SK-N-SH treated with all-trans-retinoic acid at 6 μM for 48 hours (cell line): ENCODE results near the gene SLX9.

ENCODE experiments used
- ATAC-seq: fragments of 200-7000 bp; cut with Tn5 transposase; 3 replicates; pipeline ENCODE4 v1.9.1; 2020; ENCODE audit warnings: mild to moderate bottlenecking, moderate library complexity
- ARNTL ChIP-seq: fragments of 450-650 bp; formaldehyde crosslinking; IDR thresholded peaks from 2 replicates; pipeline ENCODE4 v1.5.0; 2020; ENCODE audit warnings: low read depth, mild to moderate bottlenecking, moderate library complexity, borderline replicate concordance
- BACH2 ChIP-seq: fragments of 250-450 bp; sonication (Bioruptor Pico); IDR thresholded peaks from 2 replicates; pipeline ENCODE4 v1.9.0; 2021; ENCODE audit warnings: mild to moderate bottlenecking, borderline replicate concordance
- CREB5 ChIP-seq: fragments of 250-450 bp; sonication (Bioruptor Pico); IDR thresholded peaks from 2 replicates; pipeline ENCODE4 v1.5.1; 2020; ENCODE audit warnings: low read depth, mild to moderate bottlenecking, moderate library complexity
- CSDC2 ChIP-seq: fragments of 250-450 bp; sonication (Bioruptor Pico); IDR thresholded peaks from 2 replicates; pipeline ENCODE4 v1.5.0; 2020; ENCODE audit warnings: mild to moderate bottlenecking, moderate library complexity
- CSRNP3 ChIP-seq: fragments of 250-450 bp; sonication (Bioruptor Pico); IDR thresholded peaks from 2 replicates; pipeline ENCODE4 v1.5.1; 2021; ENCODE audit warnings: mild to moderate bottlenecking, moderate library complexity
- ESRRG ChIP-seq: fragments of 250-450 bp; sonication (Bioruptor Pico); IDR thresholded peaks from 2 replicates; pipeline ENCODE4 v1.6.1; 2021; ENCODE audit warnings: mild to moderate bottlenecking
- GLIS3 ChIP-seq: fragments of 250-450 bp; sonication (Bioruptor Pico); IDR thresholded peaks from 2 replicates; pipeline ENCODE4 v1.5.0; 2020; ENCODE audit warnings: mild to moderate bottlenecking, moderate library complexity
- ISL1 ChIP-seq: fragments of 250-450 bp; sonication (Bioruptor Pico); IDR thresholded peaks from 2 replicates; pipeline ENCODE4 v2.1.2; 2022; ENCODE audit warnings: mild to moderate bottlenecking, moderate library complexity
- OSR1 ChIP-seq: fragments of 250-450 bp; sonication (Bioruptor Pico); IDR thresholded peaks from 2 replicates; pipeline ENCODE4 v1.8.0; 2022; ENCODE audit warnings: moderate library complexity, mild to moderate bottlenecking, inconsistent platforms
- POU6F1 ChIP-seq: fragments of 250-450 bp; sonication (Bioruptor Pico); IDR thresholded peaks from 2 replicates; pipeline ENCODE4 v1.8.0; 2021; ENCODE audit warnings: low read depth, mild to moderate bottlenecking, moderate library complexity, borderline replicate concordance
- PPARA ChIP-seq: fragments of 250-450 bp; sonication (Bioruptor Pico); IDR thresholded peaks from 2 replicates; pipeline ENCODE4 v1.5.0; 2020; ENCODE audit warnings: mild to moderate bottlenecking, borderline replicate concordance
- SNAI2 ChIP-seq: fragments of 250-450 bp; sonication (Bioruptor Pico); IDR thresholded peaks from 2 replicates; pipeline ENCODE4 v1.5.0; 2020; ENCODE audit warnings: mild to moderate bottlenecking, moderate library complexity
- TCF4 ChIP-seq: fragments of 250-450 bp; sonication (Bioruptor Pico); IDR thresholded peaks from 2 replicates; pipeline ENCODE4 v1.8.0; 2021; ENCODE audit warnings: mild to moderate bottlenecking, moderate library complexity, borderline replicate concordance
- TOX ChIP-seq: fragments of 250-450 bp; sonication (Bioruptor Pico); IDR thresholded peaks from 2 replicates; pipeline ENCODE4 v1.8.0; 2021; ENCODE audit warnings: mild to moderate bottlenecking, moderate library complexity, borderline replicate concordance
- TSHZ2 ChIP-seq: fragments of 250-450 bp; sonication (Bioruptor Pico); IDR thresholded peaks from 2 replicates; pipeline ENCODE4 v1.5.0; 2020; ENCODE audit warnings: mild to moderate bottlenecking, moderate library complexity
- ZC3H10 ChIP-seq: fragments of 250-450 bp; sonication (Bioruptor Pico); IDR thresholded peaks from 2 replicates; pipeline ENCODE4 v1.5.1; 2021; ENCODE audit warnings: mild to moderate bottlenecking, moderate library complexity
- ZFP3 ChIP-seq: fragments of 250-450 bp; sonication (Bioruptor Pico); IDR thresholded peaks from 2 replicates; pipeline ENCODE4 v1.5.0; 2020; ENCODE audit warnings: mild to moderate bottlenecking, moderate library complexity
- ZFP30 ChIP-seq: fragments of 450-650 bp; formaldehyde crosslinking; IDR thresholded peaks from 2 replicates; pipeline ENCODE4 v1.5.0; 2022; ENCODE audit warnings: mild to moderate bottlenecking, moderate library complexity
- ZNF565 ChIP-seq: fragments of 450-650 bp; formaldehyde crosslinking; conservative IDR thresholded peaks from 2 replicates; pipeline ENCODE4 v1.5.0; 2020; ENCODE audit warnings: low read depth, mild to moderate bottlenecking, moderate library complexity
- ZNF70 ChIP-seq: fragments of 450-650 bp; formaldehyde crosslinking; IDR thresholded peaks from 2 replicates; pipeline ENCODE4 v1.5.0; 2020; ENCODE audit warnings: mild to moderate bottlenecking, moderate library complexity
- ZNF8 ChIP-seq: fragments of 450-650 bp; formaldehyde crosslinking; IDR thresholded peaks from 2 replicates; pipeline ENCODE4 v1.5.0; 2020; ENCODE audit warnings: mild to moderate bottlenecking, moderate library complexity

Gene SLX9

GRCh38 chr21:44944596-44944995 is 4.8 kb downstream of the SLX9 start:
- ATAC-seq, result no peak
- no peak for TF ChIP-seq CSDC2 (CRISPR knock-in tag)
- no peak for TF ChIP-seq TCF4 (CRISPR knock-in tag)
- no peak for TF ChIP-seq TSHZ2
- no peak for TF ChIP-seq ARNTL (CRISPR knock-in tag)
- TF ChIP-seq ZC3H10 (CRISPR knock-in tag), result no peak
- no peak for TF ChIP-seq GLIS3 (CRISPR knock-in tag)
- no peak for TF ChIP-seq BACH2 (CRISPR knock-in tag)
- TF ChIP-seq SNAI2 (CRISPR knock-in tag), result no peak
- TF ChIP-seq TOX, result no peak
- no peak for TF ChIP-seq ZFP30 (CRISPR knock-in tag)
- TF ChIP-seq CSRNP3 (CRISPR knock-in tag), result no peak
- TF ChIP-seq, all 23 proteins: peak for 0

- TF ChIP-seq ZFP3 (CRISPR knock-in tag), result no peak
- no peak for TF ChIP-seq ISL1
- no peak for TF ChIP-seq TSHZ2
- no peak for TF ChIP-seq ESRRG
- TF ChIP-seq ZNF565, result no peak
- TF ChIP-seq ZFP30 (CRISPR knock-in tag), result no peak
- no peak for TF ChIP-seq PPARA (CRISPR knock-in tag)
- TF ChIP-seq ZNF70, result no peak
- TF ChIP-seq GLIS3 (CRISPR knock-in tag), result no peak
- no peak for TF ChIP-seq ARNTL (CRISPR knock-in tag)
- no peak for TF ChIP-seq TOX
- TF ChIP-seq ZNF8 (CRISPR knock-in tag), result no peak
- no peak for TF ChIP-seq TCF4 (CRISPR knock-in tag)
- no peak for TF ChIP-seq BACH2 (CRISPR knock-in tag)
- TF ChIP-seq ZC3H10 (CRISPR knock-in tag), result no peak
- TF ChIP-seq OSR1 (CRISPR knock-in tag), result no peak
- TF ChIP-seq CREB5 (CRISPR knock-in tag), result no peak
- no peak for TF ChIP-seq POU6F1 (CRISPR knock-in tag)
- TF ChIP-seq, all 23 proteins: peak for 0
- ATAC-seq, result no peak
Measured at GRCh38 chr21:44946254-44947041, 6.6 kb downstream of the SLX9 start.
